Measurements from ENCODE around the gene ADAMTS15.

GRCh38 chr11:130488848-130489584, 40.6 kb downstream of the ADAMTS15 start:
- TF ChIP-seq CTCF (IDR thresholded peaks at IDR 0.05): no peak
- TF ChIP-seq POLR2A (IDR thresholded peaks at IDR 0.05): no peak
